Measurements from ENCODE around the gene CD247.

Gene CD247

GRCh38 chr1:167432780-167433179 is 85.5 kb downstream of the CD247 start:
- no peak for DNase-seq

GRCh38 chr1:167431909-167432650 is 86.2 kb downstream of the CD247 start:
- no peak for DNase-seq

- DNase-seq = no peak
These were observed 86.9 kb downstream of the CD247 start for GRCh38 chr1:167431261-167431908.

GRCh38 chr1:167430849-167431242 is 87.5 kb downstream of the CD247 start:
- DNase-seq = no peak

- DNase-seq = no peak
These were observed 88.0 kb downstream of the CD247 start for GRCh38 chr1:167430134-167430848.

GRCh38 chr1:167429612-167430011 is 88.7 kb downstream of the CD247 start:
- DNase-seq = no peak

- no peak for DNase-seq
These were observed 89.9 kb downstream of the CD247 start for GRCh38 chr1:167428395-167428794.

GRCh38 chr1:167427848-167428247 is 90.5 kb downstream of the CD247 start:
- DNase-seq = no peak

GRCh38 chr1:167426716-167427115 is 91.6 kb downstream of the CD247 start:
- no peak for DNase-seq

- no peak for DNase-seq
These were observed 92.8 kb downstream of the CD247 start for GRCh38 chr1:167425482-167425881.

GRCh38 chr1:167423684-167424619 is 94.4 kb downstream of the CD247 start:
- DNase-seq = no peak

GRCh38 chr1:167420510-167420909 is 97.8 kb downstream of the CD247 start:
- DNase-seq = no peak

- DNase-seq = no peak
These were observed 99.1 kb downstream of the CD247 start for GRCh38 chr1:167419245-167419644.

GRCh38 chr1:167418391-167418790 is 99.9 kb downstream of the CD247 start:
- DNase-seq = no peak

- DNase-seq = no peak
These were observed 101.8 kb downstream of the CD247 start for GRCh38 chr1:167416506-167416905.

GRCh38 chr1:167413328-167413727 is 105.0 kb downstream of the CD247 start:
- no peak for DNase-seq

- no peak for DNase-seq
These were observed 105.4 kb downstream of the CD247 start for GRCh38 chr1:167412920-167413319.

GRCh38 chr1:167412072-167412471 is 106.3 kb downstream of the CD247 start:
- peak; percentile 82 for DNase-seq

- DNase-seq = no peak
These were observed 109.1 kb downstream of the CD247 start for GRCh38 chr1:167409183-167409582.

GRCh38 chr1:167408355-167408754 is 110.0 kb downstream of the CD247 start:
- no peak for DNase-seq

GRCh38 chr1:167404908-167405307 is 113.4 kb downstream of the CD247 start:
- DNase-seq = no peak

- DNase-seq = no peak
These were observed 114.0 kb downstream of the CD247 start for GRCh38 chr1:167404161-167404888.

All from NCI-H774 (cell line).